GM12878 (cell line): ENCODE results near the gene LRBA. TPM values are rescaled to one million over a fixed set of nuclear protein-coding genes. Genes with fewer than 3 reads are reported as not detected.

Experiments
- ATAC-seq: fragments of 200-7000 bp; cut with Tn5 transposase; 3 replicates; pipeline ENCODE4 v1.9.1; 2020; ENCODE audit warnings: mild to moderate bottlenecking, moderate library complexity
- BruUV-seq: library from RNA; stranded (reverse); fragments of 400-500 nt; replicated peaks from 2 replicates; lab custom pipeline; 2021; lab: Mats Ljungman, UMichigan
- CTCF ChIA-PET: fragments of 300-600 bp; sonication (Branson Sonifier 250); formaldehyde crosslinking; extraction: SDS; loops from one replicate; lab custom pipeline; 2021; ENCODE audit warnings: inconsistent platforms; lab: Yijun Ruan, JAX
- POLR2A ChIA-PET: fragments of 350-600 bp; formaldehyde crosslinking; extraction: SDS; loops from one replicate; lab custom pipeline; 2021; ENCODE audit warnings: inconsistent platforms; lab: Charles Lee
- RAD21 ChIA-PET: fragments of 300-600 bp; sonication (Branson Sonifier 250); formaldehyde crosslinking; loops from one replicate; lab custom pipeline; 2023; ENCODE audit warnings: antibody characterized with exemption; ENCODE audit not compliant: unreplicated experiment; lab: Charles Lee
- SMC1A ChIA-PET: fragments of 300-600 bp; sonication (Branson Sonifier 250); formaldehyde crosslinking; loops from one replicate; lab custom pipeline; 2023; ENCODE audit not compliant: unreplicated experiment, uncharacterized antibody; lab: Charles Lee
- DNase-seq: peaks from one replicate; pipeline ENCODE4 v3.0.0-alpha.2; 2011; ENCODE audit warnings: low read depth, low spot score
- FAIRE-seq: peaks from 3 replicates; lab custom pipeline; 2011; peaks lifted over from hg19 to GRCh38; lab: Jason Lieb, UNC
- H2AFZ ChIP-seq: 2 replicates; pipeline ENCODE4 v1.6.0; 2011; ENCODE audit warnings: low read depth, low read length, control low read depth; ENCODE audit not compliant: control insufficient read depth
- H3K27ac ChIP-seq: 2 replicates; pipeline ENCODE4 v1.5.1; 2011; ENCODE audit warnings: control low read depth; ENCODE audit not compliant: control insufficient read depth, insufficient read depth
- H3K27me3 ChIP-seq, 2 experiments: replicated peaks in 1 of 2; 2 replicates each; pipeline versions ENCODE4 v1.6.0 to v1.6.1; 2011; ENCODE audit warnings: low read length in 1 of 2; ENCODE audit not compliant: control insufficient read depth in 2 of 2, insufficient read depth in 2 of 2
- H3K36me3 ChIP-seq, 2 experiments: 2 replicates each; pipeline ENCODE4 v1.5.1; 2011; ENCODE audit warnings: low read length in 1 of 2; ENCODE audit not compliant: control insufficient read depth in 2 of 2, insufficient read depth in 2 of 2
- H3K4me1 ChIP-seq: 2 replicates; pipeline ENCODE4 v1.6.1; 2011; ENCODE audit warnings: mild to moderate bottlenecking, low read length, moderate library complexity, mixed read lengths; ENCODE audit not compliant: control insufficient read depth, insufficient read depth
- H3K4me2 ChIP-seq: 2 replicates; pipeline ENCODE4 v1.6.0; 2011; ENCODE audit warnings: control low read depth; ENCODE audit not compliant: control insufficient read depth, insufficient read depth
- H3K4me3 ChIP-seq: fragments of 200-600 bp; sonication (generic); 2 replicates; pipeline ENCODE4 v1.5.1; 2016
- H3K79me2 ChIP-seq: 2 replicates; pipeline ENCODE4 v1.6.0; 2011; ENCODE audit warnings: low read length; ENCODE audit not compliant: control insufficient read depth, insufficient read depth
- H3K9ac ChIP-seq: 2 replicates; pipeline ENCODE4 v1.8.0; 2011; ENCODE audit warnings: low read length, control low read depth, mixed read lengths; ENCODE audit not compliant: control insufficient read depth, insufficient read depth
- H3K9me3 ChIP-seq: replicated peaks from 3 replicates; pipeline ENCODE4 v1.5.1; 2011; ENCODE audit warnings: mild to moderate bottlenecking, low read length; ENCODE audit not compliant: control insufficient read depth, insufficient read depth
- H4K20me1 ChIP-seq: 2 replicates; pipeline ENCODE4 v1.6.0; 2011; ENCODE audit not compliant: control insufficient read depth, insufficient read depth
- CHD4 ChIP-seq: fragments of 200-600 bp; sonication (generic); IDR thresholded peaks from 2 replicates; pipeline ENCODE4 v1.6.1; 2016; ENCODE audit warnings: mild to moderate bottlenecking
- E4F1 ChIP-seq: fragments of 450-650 bp; IDR thresholded peaks from 2 replicates; pipeline ENCODE4 v1.6.1; 2018; ENCODE audit warnings: borderline replicate concordance, mild to moderate bottlenecking; ENCODE audit not compliant: partially characterized antibody
- FOS ChIP-seq: IDR thresholded peaks from 3 replicates; pipeline ENCODE4 v1.6.1; 2011; ENCODE audit warnings: borderline replicate concordance; ENCODE audit not compliant: insufficient read length; ENCODE audit errors: extremely low read depth
- PKNOX1 ChIP-seq: fragments of 450-650 bp; IDR thresholded peaks from 2 replicates; pipeline ENCODE4 v1.6.1; 2016; ENCODE audit warnings: mild to moderate bottlenecking
- SMAD1 ChIP-seq: fragments of 450-650 bp; IDR thresholded peaks from 2 replicates; pipeline ENCODE4 v1.6.1; 2018; ENCODE audit warnings: mild to moderate bottlenecking, low read depth; ENCODE audit not compliant: partially characterized antibody
- ZNF217 ChIP-seq: fragments of 450-650 bp; IDR thresholded peaks from 2 replicates; pipeline ENCODE4 v1.6.1; 2017; ENCODE audit warnings: antibody characterized with exemption, mild to moderate bottlenecking
- ZNF687 ChIP-seq: fragments of 450-650 bp; IDR thresholded peaks from 2 replicates; pipeline ENCODE4 v1.6.1; 2017; ENCODE audit warnings: mild to moderate bottlenecking, moderate library complexity
- WGBS: methylation state at CpG from one replicate; pipeline ENCODE4 v1.1.6; 2016; ENCODE audit warnings: low lambda C conversion rate; ENCODE audit not compliant: insufficient replicate concordance, insufficient coverage; ENCODE audit errors: missing lambda C conversion rate; 5-methylcytosine and 5-hydroxymethylcytosine counted together
- in situ Hi-C: fragments of 300-500 bp; cut with MboI; formaldehyde crosslinking; loops from 9 replicates; pipeline ENCODE4 v1.14.3; 2018; ENCODE audit warnings: mixed read lengths
- intact Hi-C: fragments of 100-400 bp; cut with micrococcal nuclease; formaldehyde crosslinking; loops from one replicate; pipeline ENCODE4 v1.14.2; 2022; ENCODE audit not compliant: unreplicated experiment
- polyA plus RNA-seq, 11 experiments: library from polyadenylated mRNA; depleted of rRNA in 4 of 11; unstranded in 6 of 11; stranded (reverse) in 5 of 11; fragments of >200 nt; fragmentation: Nextera tagmentation in 4 of 11; fragmentation: Illumina TruSeq in 1 of 11; extraction: Ambion mirVana in 4 of 11; extraction: Trizol in 1 of 11; gene quantifications; 1 replicate in 1 of 11; 2 replicates in 10 of 11; pipeline versions ENCODE4 v1.2.1 to v1.2.3, GENCODE V29; 2011 to 2016; ENCODE audit warnings: inconsistent platforms in 2 of 11, missing spikeins in 2 of 11, low read depth in 1 of 11
- total RNA-seq, 4 experiments: library from RNA; depleted of rRNA in 3 of 4; stranded (reverse); fragments of >200 nt in 3 of 4; fragmentation: Illumina TruSeq in 1 of 4; extraction: Trizol in 1 of 4; gene quantifications; 2 replicates each; pipeline versions ENCODE4 v1.2.1 to v1.2.3, GENCODE V29; 2013 to 2021

Gene LRBA
- total and polyA plus RNA-seq, 10 of the 15 experiments (the other 5 are each of a cell fraction or from before 2014, with no cell fraction given) = 20.3 to 93.4 (median 55.0) TPM

GRCh38 chr4:150886597-150886996 is 128.5 kb downstream of the LRBA start:
- DNase-seq = no peak
- ChIA-PET POLR2A (no interaction called here), CTCF (no interaction called here), SMC1A (no interaction called here), RAD21 (no interaction called here)
- no peak for FAIRE-seq
- Histone ChIP-seq H3K9me3 (peaks cover 5% of the 10 kb centered on the region; the same call in 2 of the 3 replicates), H3K4me2 (no peak overlapping the region), H3K36me3 (no peaks in the 10 kb centered on the region; a peak in 1 of 4 replicates), H3K4me1 (peaks cover 20% of the 10 kb centered on the region), H2AFZ (no peak overlapping the region), H3K9ac (no peak overlapping the region), H3K4me3 (no peak overlapping the region), H4K20me1 (no peaks in the 10 kb centered on the region), H3K79me2 (no peaks in the 10 kb centered on the region; the same call in 1 of the 2 replicates), H3K27me3 (no peaks in the 10 kb centered on the region), H3K27ac (no peak overlapping the region)
- TF ChIP-seq FOS = no peak
- no peak for TF ChIP-seq PKNOX1
- no peak for TF ChIP-seq SMAD1
- TF ChIP-seq CHD4 = no peak
- TF ChIP-seq ZNF217 = no peak
- no peak for TF ChIP-seq E4F1
- no peak for TF ChIP-seq ZNF687
- no peak for ATAC-seq
- WGBS = 100% methylated on average over 1 of the region's 1 CpG
- intact Hi-C loops = no loop called here
- no TSS peak for BruUV-seq
- in situ Hi-C loops = no loop called here
